ENCODE measurements around the gene MPP3.

- TF ChIP-seq CTCF (IDR thresholded peaks at IDR 0.05) (no peak), POLR2A (IDR thresholded peaks at IDR 0.05) (no peak)
Observed at GRCh38 chr17:43853546-43853945, 20.6 kb upstream of the MPP3 start.

All from testis (tissue), 2 donors.